GM23248 (cell line): ENCODE results near the gene KRT33B. TPM values are rescaled to one million over a fixed set of nuclear protein-coding genes. Genes with fewer than 3 reads are reported as not detected.

Experiments used
- DNase-seq: peaks from one replicate; pipeline ENCODE4 v3.0.0-alpha.2; 2015
- H2AFZ ChIP-seq: fragments of 200-600 bp; sonication (generic); 2 replicates; pipeline ENCODE4 v1.6.1; 2016; ENCODE audit warnings: antibody characterized with exemption
- H3F3A ChIP-seq: fragments of 200-600 bp; sonication (generic); 2 replicates; pipeline ENCODE4 v1.6.1; 2016; ENCODE audit warnings: mild to moderate bottlenecking, antibody characterized with exemption, mixed run types; ENCODE audit not compliant: insufficient read depth
- H3K27ac ChIP-seq: fragments of 200-600 bp; sonication (generic); 2 replicates; pipeline ENCODE4 v1.5.1; 2016; ENCODE audit warnings: mild to moderate bottlenecking
- H3K27me3 ChIP-seq: fragments of 200-600 bp; sonication (generic); replicated peaks from 2 replicates; pipeline ENCODE4 v1.6.1; 2016; ENCODE audit warnings: mild to moderate bottlenecking; ENCODE audit not compliant: insufficient read depth
- H3K36me3 ChIP-seq: fragments of 200-600 bp; sonication (generic); 2 replicates; pipeline ENCODE4 v1.6.1; 2016; ENCODE audit warnings: low read depth, mild to moderate bottlenecking
- H3K4me1 ChIP-seq: fragments of 200-600 bp; sonication (generic); 2 replicates; pipeline ENCODE4 v1.6.1; 2016; ENCODE audit warnings: mild to moderate bottlenecking; ENCODE audit not compliant: insufficient read depth
- H3K4me2 ChIP-seq: fragments of 200-600 bp; sonication (generic); one replicate; pipeline ENCODE4 v1.6.1; 2016; ENCODE audit warnings: mild to moderate bottlenecking; ENCODE audit not compliant: unreplicated experiment
- H3K4me3 ChIP-seq: fragments of 200-600 bp; sonication (generic); 2 replicates; pipeline ENCODE4 v1.5.1; 2016; ENCODE audit warnings: mild to moderate bottlenecking
- H3K79me2 ChIP-seq: fragments of 200-600 bp; sonication (generic); 2 replicates; pipeline ENCODE4 v1.6.1; 2016; ENCODE audit warnings: mild to moderate bottlenecking; ENCODE audit not compliant: insufficient read depth
- H3K9ac ChIP-seq: fragments of 200-600 bp; sonication (generic); 2 replicates; pipeline ENCODE4 v1.6.1; 2016; ENCODE audit warnings: mild to moderate bottlenecking
- H3K9me2 ChIP-seq: fragments of 200-600 bp; sonication (generic); 2 replicates; pipeline ENCODE4 v1.6.1; 2016; ENCODE audit warnings: mixed run types, mild to moderate bottlenecking, moderate library complexity; ENCODE audit not compliant: insufficient read depth
- H3K9me3 ChIP-seq: fragments of 200-600 bp; sonication (generic); one replicate; pipeline ENCODE4 v1.6.1; 2017; ENCODE audit warnings: low read depth
- H4K20me1 ChIP-seq: fragments of 200-600 bp; sonication (generic); 2 replicates; pipeline ENCODE4 v1.6.0; 2016; ENCODE audit not compliant: insufficient read depth
- EZH2 ChIP-seq: fragments of 200-600 bp; sonication (generic); IDR thresholded peaks from 2 replicates; pipeline ENCODE4 v1.6.1; 2018; ENCODE audit warnings: antibody characterized with exemption, mild to moderate bottlenecking; ENCODE audit not compliant: insufficient read depth, poor library complexity, severe bottlenecking
- EZH2phosphoT487 ChIP-seq: fragments of 200-600 bp; sonication (generic); IDR thresholded peaks from 2 replicates; pipeline ENCODE4 v1.6.1; 2018; ENCODE audit warnings: antibody characterized with exemption, moderate library complexity, mild to moderate bottlenecking, low read depth; ENCODE audit not compliant: insufficient read depth
- WGBS, 2 experiments: methylation state at CpG; one replicate each; pipeline ENCODE4 v1.1.6; 2015 to 2017; ENCODE audit warnings: low lambda C conversion rate in 2 of 2, low coverage in 1 of 2; ENCODE audit errors: missing lambda C conversion rate in 2 of 2; 5-methylcytosine and 5-hydroxymethylcytosine counted together
- in situ Hi-C: fragments of 300-500 bp; cut with MboI; formaldehyde crosslinking; loops from 2 replicates; pipeline ENCODE4 v1.15.0; 2020
- polyA plus RNA-seq: library from polyadenylated mRNA; unstranded; fragments of >200 nt; fragmentation: Nextera tagmentation; extraction: Ambion mirVana; gene quantifications from 2 replicates; pipeline ENCODE4 v1.2.1, GENCODE V29; 2016
- total RNA-seq: library from RNA; depleted of rRNA; stranded (reverse); fragments of >200 nt; shearing (Covaris generic); gene quantifications from 2 replicates; pipeline ENCODE4 v1.2.3, GENCODE V29; 2014

KRT33B gene
- total and polyA plus RNA-seq, 2 experiments from 2014 or later = 0.76 to 1.0 TPM

GRCh38 chr17:41411072-41411840 lies 41.6 kb upstream of the KRT33B start:
- no peaks in the 10 kb centered on the region for H3K36me3 ChIP-seq
- no peak overlapping the region for H3K27ac ChIP-seq
- H3K79me2 ChIP-seq = no peaks in the 10 kb centered on the region
- no peaks in the 10 kb centered on the region for H3K9me2 ChIP-seq
- H3K4me3 ChIP-seq = no peak overlapping the region
- H2AFZ ChIP-seq = no peak overlapping the region
- in situ Hi-C loops = no loop called here
- H3K9me3 ChIP-seq = no peaks in the 10 kb centered on the region
- DNase-seq = no peak
- no peaks in the 10 kb centered on the region for H3K27me3 ChIP-seq
- H3K9ac ChIP-seq = no peak overlapping the region
- no peak for TF ChIP-seq EZH2phosphoT487
- H3K4me1 ChIP-seq = peaks cover 11% of the 10 kb centered on the region
- H4K20me1 ChIP-seq = no peaks in the 10 kb centered on the region
- no peaks in the 10 kb centered on the region for H3F3A ChIP-seq
- 97% methylated on average over 20 of the region's 20 CpGs for WGBS, 2 experiments
- H3K4me2 ChIP-seq = no peak overlapping the region

- TF ChIP-seq EZH2 = no peak
- no peak for TF ChIP-seq EZH2phosphoT487
- Histone ChIP-seq H3K4me1 (peaks cover 26% of the 10 kb centered on the region), H3K9me3 (no peaks in the 10 kb centered on the region), H2AFZ (no peak overlapping the region), H3K27me3 (no peaks in the 10 kb centered on the region), H3K4me3 (no peak overlapping the region), H3K27ac (no peak overlapping the region), H3K9ac (no peak overlapping the region), H3K79me2 (no peaks in the 10 kb centered on the region), H4K20me1 (no peaks in the 10 kb centered on the region), H3K36me3 (no peaks in the 10 kb centered on the region), H3K4me2 (no peak overlapping the region), H3F3A (peaks cover 29% of the 10 kb centered on the region), H3K9me2 (no peaks in the 10 kb centered on the region)
- in situ Hi-C loops = no loop called here
- WGBS, 2 experiments = 93 to 96% methylated on average over 10 of the region's 10 CpGs
- no peak for DNase-seq
Observed at GRCh38 chr17:41407226-41407625, 37.6 kb upstream of the KRT33B start.

GRCh38 chr17:41406205-41406604 lies 36.6 kb upstream of the KRT33B start:
- Histone ChIP-seq H3K27ac (no peak overlapping the region), H4K20me1 (no peaks in the 10 kb centered on the region), H3K4me1 (peaks cover 30% of the 10 kb centered on the region), H3K27me3 (no peaks in the 10 kb centered on the region), H3K9me3 (no peaks in the 10 kb centered on the region), H3K9me2 (no peaks in the 10 kb centered on the region), H3F3A (peaks cover 30% of the 10 kb centered on the region), H3K4me2 (no peak overlapping the region), H3K36me3 (no peaks in the 10 kb centered on the region), H2AFZ (no peak overlapping the region), H3K4me3 (no peak overlapping the region), H3K9ac (no peak overlapping the region), H3K79me2 (no peaks in the 10 kb centered on the region)
- in situ Hi-C loops = no loop called here
- no peak for DNase-seq
- TF ChIP-seq EZH2 (no peak), EZH2phosphoT487 (no peak)
- 72 to 75% methylated on average over 5 of the region's 5 CpGs for WGBS, 2 experiments

- Histone ChIP-seq H3K9ac (peak overlapping the region; percentile 34), H3K9me2 (no peaks in the 10 kb centered on the region), H3K9me3 (no peaks in the 10 kb centered on the region), H4K20me1 (no peaks in the 10 kb centered on the region), H3K27me3 (no peaks in the 10 kb centered on the region), H3K4me1 (peaks cover 30% of the 10 kb centered on the region), H3K4me2 (peak overlapping the region; percentile 50), H2AFZ (peak overlapping the region; percentile 8; the same call in 1 of the 2 replicates), H3K36me3 (no peaks in the 10 kb centered on the region), H3K27ac (peak overlapping the region; percentile 64), H3K79me2 (no peaks in the 10 kb centered on the region), H3F3A (peaks cover 30% of the 10 kb centered on the region), H3K4me3 (0 out of 2 replicates have a peak overlapping the region, but pooled peaks have one; percentile 5)
- DNase-seq = peak; percentile 97
- in situ Hi-C loops = no loop called here
- WGBS, 2 experiments = 29 to 38% methylated on average over 7 of the region's 7 CpGs
- TF ChIP-seq EZH2 (no peak), EZH2phosphoT487 (peak; percentile 71)
Observed at GRCh38 chr17:41404024-41404671, 34.5 kb upstream of the KRT33B start.
